Stimulated activated CD4-positive, alpha-beta T cell treated with anti-CD3 and anti-CD28 coated beads, Interleukin-1b, Interleukin-23, amount 100 ng/mL, for 48 hours (primary cell): ENCODE data around the gene ROBO3.

Experiments used
- DNase-seq: peaks from one replicate; pipeline ENCODE4 v3.0.0-alpha.2; 2020

ROBO3 gene

DNA sequence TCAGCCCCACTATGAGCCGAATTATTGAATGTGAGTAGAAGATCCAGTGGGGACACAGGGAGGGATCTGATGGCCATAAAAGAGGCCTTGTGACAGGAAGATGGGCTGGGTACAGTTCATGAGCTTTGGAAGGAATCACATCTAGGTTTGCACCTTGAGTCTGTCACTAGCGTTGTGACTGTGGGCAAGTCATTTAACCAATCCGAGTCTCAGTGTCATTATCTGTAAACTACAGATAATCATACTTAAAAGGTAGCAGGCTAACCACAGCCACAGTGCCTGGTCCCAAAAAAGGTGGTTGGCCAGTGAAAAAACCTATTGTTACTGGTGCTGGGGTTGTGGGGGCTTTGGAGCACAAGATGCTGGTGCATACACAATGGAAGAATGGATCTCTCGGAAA lies 57.6 kb downstream of the ROBO3 start:
- DNase-seq: no peak

DNA sequence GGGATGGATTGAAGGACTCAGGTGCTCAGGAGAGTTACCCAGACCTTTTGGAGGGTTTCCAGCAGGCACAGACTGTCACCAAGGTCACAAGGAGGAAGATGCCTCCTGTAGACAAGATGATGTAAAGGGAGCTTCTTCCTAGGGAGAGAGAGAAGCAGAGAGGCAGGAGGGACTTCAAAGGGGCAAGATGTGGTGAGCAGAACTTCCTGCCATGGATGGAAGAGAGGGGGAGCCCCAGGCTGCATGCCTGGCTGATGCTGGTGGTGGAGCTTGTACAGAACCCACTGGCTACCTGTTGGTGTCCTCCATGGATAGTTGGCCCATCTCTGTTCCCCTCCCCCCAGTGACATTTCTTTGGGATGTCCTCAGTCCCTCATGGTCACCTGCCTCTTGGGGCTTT lies 58.1 kb downstream of the ROBO3 start:
- DNase-seq: no peak

DNA sequence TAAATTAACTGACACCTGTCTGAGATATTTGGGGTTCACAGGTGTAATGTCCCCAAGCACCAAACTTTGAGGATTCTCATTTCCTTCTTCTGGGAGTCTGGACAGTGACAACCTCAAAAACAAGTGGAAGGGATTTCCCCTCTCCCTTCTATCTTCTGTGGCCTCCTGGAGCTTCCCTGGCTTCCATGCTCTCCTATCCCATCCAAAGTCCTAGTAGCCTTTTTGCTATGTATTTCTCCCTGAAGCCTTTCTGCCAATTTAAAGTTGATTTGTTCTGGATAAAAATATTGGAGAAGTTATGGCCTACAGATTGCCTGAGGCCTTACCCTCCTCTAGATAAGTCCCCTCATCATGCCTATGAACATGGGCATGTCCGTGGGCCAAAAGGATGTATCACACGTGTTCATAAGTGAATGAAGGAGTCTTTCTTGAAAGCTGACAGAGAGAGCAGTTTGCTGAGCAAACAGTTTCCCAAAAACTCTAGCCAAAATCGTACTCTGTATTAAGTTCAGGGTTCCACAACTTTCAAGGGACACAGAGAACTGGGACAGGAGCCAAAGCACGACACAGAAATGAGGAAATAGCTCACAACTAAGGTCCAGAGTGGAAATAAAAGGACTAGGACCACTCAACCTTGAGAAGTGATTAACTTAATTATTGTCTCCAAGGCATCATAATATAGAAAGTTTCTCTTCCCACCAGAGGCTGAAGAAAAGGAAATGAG lies 63.9 kb downstream of the ROBO3 start:
- DNase-seq: no peak

DNA sequence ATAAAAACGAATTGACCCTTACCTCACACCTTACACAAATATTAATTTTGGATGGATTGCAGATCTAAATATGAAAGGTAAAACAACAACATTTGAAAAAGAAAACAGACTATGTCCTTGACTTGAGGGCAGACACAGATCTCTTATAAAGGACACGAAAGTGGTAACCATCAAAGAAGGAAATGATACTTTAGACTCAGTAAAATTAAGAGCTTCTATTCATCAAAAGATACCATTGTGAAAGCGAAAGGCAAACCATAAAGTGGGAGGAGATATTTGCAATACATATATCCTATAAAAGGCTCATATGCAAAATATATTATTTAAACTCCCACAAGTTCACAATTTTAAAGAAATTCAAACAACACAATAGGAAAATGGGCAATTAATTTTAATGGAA lies 65.6 kb downstream of the ROBO3 start:
- no peak for DNase-seq
